AG10803 (cell line): Measurements from ENCODE around the gene ARL16.

ENCODE experiments used
- DNase-seq: peaks from one replicate; pipeline ENCODE4 v3.0.0; 2010; ENCODE audit warnings: low read depth
- H3K4me3 ChIP-seq: 2 replicates; pipeline ENCODE4 v1.5.1; 2011; ENCODE audit warnings: mild to moderate bottlenecking, low read length, control low read depth
- CTCF ChIP-seq: conservative IDR thresholded peaks from 2 replicates; pipeline ENCODE4 v1.5.1; 2011; ENCODE audit warnings: mild to moderate bottlenecking, low read length, control low read depth, inconsistent platforms

ARL16 gene

GRCh38 chr17:81696218-81696941 lies 12.8 kb upstream of the ARL16 start:
- TF ChIP-seq CTCF: no peak
- no peak overlapping the region for H3K4me3 ChIP-seq
- DNase-seq: no peak

- no peak for DNase-seq
- TF ChIP-seq CTCF: no peak
- no peak overlapping the region for H3K4me3 ChIP-seq
These were observed 12.2 kb upstream of the ARL16 start for GRCh38 chr17:81695801-81696200.

GRCh38 chr17:81695211-81695610 lies 11.6 kb upstream of the ARL16 start:
- no peak overlapping the region for H3K4me3 ChIP-seq
- no peak for TF ChIP-seq CTCF
- DNase-seq: no peak

GRCh38 chr17:81694810-81695209 lies 11.2 kb upstream of the ARL16 start:
- DNase-seq: no peak
- no peak for TF ChIP-seq CTCF
- no peak overlapping the region for H3K4me3 ChIP-seq

- TF ChIP-seq CTCF: no peak
- no peak overlapping the region for H3K4me3 ChIP-seq
- DNase-seq: no peak
These were observed 10.1 kb upstream of the ARL16 start for GRCh38 chr17:81693509-81694210.

- DNase-seq: no peak
- H3K4me3 ChIP-seq: no peak overlapping the region
- no peak for TF ChIP-seq CTCF
These were observed 8.0 kb upstream of the ARL16 start for GRCh38 chr17:81691608-81692007.

- TF ChIP-seq CTCF: no peak
These were observed 7.6 kb upstream of the ARL16 start for GRCh38 chr17:81691196-81691595.

More at GRCh38 chr17:81691196-81691595, 7.6 kb upstream of the ARL16 start:
- no peak overlapping the region for H3K4me3 ChIP-seq
- no peak for DNase-seq
